HPDE6-E6E7 (cell line): ENCODE results near the gene SPATA2.

ENCODE experiments used
- DNase-seq: peaks from one replicate; pipeline ENCODE4 v3.0.0; 2011; ENCODE audit warnings: missing footprints; ENCODE audit errors: extremely low spot score

Gene SPATA2

DNA sequence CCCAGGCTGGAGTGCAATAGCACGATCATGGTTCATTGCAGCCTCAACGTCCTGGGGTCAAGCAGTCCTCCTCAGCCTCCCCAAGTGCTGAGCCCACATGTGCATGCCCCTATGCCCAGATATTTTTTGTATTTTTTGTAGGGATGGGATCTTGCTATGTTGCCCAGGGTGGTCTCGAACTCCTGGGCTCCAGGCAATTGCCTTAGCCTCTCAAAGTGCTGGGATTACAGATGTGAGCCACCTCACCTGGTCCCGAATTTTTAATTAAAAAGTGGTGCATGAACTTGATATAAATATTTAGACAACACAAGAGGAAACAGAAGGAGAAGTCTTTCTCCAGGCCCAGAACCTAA lies 13.8 kb upstream of the SPATA2 start:
- no peak for DNase-seq

DNA sequence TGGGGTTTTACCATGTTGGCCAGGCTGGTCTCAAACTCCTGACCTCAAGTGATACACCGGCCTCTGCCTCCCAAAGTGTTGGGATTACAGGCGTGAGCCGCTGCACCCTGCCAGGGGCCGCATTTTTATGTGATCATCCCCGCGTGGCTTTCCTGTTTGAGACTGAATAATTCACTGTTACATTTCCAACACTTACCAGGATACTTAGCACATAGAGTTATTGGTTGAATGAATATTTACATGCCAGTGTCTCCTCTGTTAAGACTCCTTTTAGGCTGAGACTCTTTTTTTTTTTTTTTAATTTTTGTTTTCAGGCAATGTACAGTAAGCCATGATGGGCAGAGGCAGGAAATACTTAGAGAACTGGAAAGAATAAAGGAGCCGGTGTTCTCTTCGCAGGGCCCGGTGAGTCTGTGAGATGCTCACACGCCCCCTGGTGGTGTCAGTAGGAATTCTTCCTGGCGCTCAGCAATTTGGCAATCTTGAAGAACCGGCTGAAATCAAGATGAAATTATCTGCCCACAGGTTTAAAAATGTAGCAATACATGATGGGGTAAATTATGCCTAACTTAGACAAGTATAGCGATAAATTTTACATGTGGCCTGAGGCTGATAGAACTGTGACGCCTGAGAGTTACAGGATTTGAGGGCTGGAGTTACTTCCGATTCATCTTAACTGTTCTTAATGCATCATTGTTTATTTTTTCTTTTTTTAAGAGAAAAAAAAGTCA lies 13.2 kb upstream of the SPATA2 start:
- peak; percentile 96 for DNase-seq

DNA sequence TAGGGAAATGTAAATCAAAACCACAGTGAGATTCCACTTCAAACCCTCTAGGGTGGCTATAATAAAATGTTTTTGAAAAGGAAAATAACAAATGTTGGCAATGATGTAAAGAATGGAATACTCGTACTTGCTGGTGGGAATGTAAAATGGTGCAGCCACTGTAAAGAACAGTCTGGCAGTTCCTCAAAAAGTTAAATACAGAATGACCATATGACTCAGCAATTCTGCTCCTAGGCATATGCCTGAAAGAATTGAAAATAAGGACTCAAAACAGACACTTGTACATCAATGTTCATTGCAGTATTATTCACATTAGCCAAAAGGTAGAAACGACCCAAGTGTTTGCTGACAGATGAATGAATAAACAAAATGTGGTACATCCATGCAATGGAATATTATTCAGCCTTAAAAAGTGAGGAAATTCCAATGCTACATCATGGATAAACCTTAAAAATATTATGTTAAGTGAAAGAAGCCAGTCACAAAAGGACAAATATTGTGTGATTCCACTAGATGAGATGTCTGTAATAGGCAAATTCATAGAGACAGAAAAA lies 10.6 kb upstream of the SPATA2 start:
- no peak for DNase-seq

GRCh38 chr20:49924247-49924646 lies 8.9 kb upstream of the SPATA2 start:
- no peak for DNase-seq

DNA sequence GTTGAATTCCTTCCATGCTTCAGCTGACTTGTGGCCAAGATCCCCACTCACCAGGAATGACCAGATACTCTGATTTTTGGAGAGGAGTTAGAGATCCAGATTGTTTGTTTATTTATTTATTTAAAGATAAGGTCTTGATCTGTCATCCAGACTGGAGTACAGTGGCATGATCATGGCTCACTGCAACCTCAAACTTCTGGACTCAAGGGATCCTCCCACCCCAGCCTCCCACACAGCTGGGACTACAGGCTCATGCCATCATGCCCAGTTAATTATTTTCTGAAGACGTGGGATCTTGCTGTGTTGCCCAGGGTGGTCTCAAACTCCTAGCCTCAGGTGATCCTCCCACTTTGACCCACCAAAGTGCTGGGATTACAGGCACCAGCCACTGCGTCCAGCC lies 4.1 kb upstream of the SPATA2 start:
- no peak for DNase-seq

GRCh38 chr20:49919009-49919408 lies 3.7 kb upstream of the SPATA2 start:
- no peak for DNase-seq

- no peak for DNase-seq
These were observed 3.1 kb upstream of the SPATA2 start for GRCh38 chr20:49918446-49918845.

GRCh38 chr20:49916146-49917002 lies 1.0 kb upstream of the SPATA2 start:
- peak; percentile 97 for DNase-seq

GRCh38 chr20:49915118-49915379 lies 280 bp downstream of the SPATA2 start:
- no peak for DNase-seq

DNA sequence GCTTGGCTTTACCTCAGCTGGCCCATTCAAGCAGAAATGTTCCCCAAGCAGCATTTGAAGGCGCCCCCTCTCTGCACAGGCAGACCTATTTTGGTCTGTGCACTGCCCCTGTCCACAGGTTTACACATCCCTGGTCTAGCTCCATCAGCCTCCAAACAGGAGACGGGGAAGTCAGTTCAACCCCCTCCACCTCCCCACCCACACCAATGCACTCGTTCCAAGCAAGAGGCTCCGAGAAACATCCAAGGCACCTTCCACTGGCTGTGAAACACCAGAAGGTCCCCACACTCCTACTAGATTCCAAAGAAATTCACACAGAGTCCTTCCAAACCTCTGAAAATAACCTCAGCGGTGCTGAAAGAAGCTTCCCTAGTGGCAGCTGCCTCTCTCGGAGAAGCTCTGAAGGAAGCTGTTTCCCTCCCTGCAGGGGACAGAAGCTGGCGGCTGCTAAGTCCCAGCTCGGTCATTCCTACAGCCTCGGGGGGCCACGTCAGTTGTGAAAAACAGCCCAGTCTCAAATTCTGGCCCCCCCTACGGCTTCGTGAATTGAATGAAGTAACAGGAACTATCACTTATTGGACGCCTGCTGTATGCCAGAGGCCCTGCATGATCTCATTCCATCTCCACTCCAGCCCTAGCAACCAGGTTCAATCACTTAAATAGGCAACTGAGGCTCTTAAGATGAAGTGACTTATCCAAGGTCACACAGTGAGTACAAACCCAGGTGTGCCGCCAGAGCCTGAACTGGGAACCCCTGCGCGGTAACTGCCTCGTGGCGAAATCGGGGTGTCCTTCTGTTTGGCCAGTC lies 815 bp downstream of the SPATA2 start:
- DNase-seq: no peak

- no peak for DNase-seq
These were observed 1.8 kb downstream of the SPATA2 start for GRCh38 chr20:49913399-49914047.

DNA sequence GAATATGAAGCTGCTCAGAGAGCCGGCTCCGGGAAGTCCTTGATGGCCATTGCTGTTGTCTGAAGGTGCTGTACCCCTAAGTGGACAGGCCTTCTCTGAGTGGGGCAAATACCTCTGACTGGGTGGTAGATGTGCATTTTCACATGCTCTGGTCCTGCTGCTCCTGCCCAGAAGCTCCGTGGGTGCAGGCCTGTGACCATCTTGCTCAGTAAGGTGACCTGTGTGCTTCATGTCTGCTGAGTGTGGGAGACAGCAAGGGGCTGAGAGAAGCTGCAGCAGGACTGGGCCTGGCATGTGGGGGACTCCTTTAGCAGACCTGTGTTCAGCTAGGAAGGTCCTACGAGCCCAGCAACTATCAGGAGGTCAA lies 5.0 kb downstream of the SPATA2 start:
- no peak for DNase-seq

DNA sequence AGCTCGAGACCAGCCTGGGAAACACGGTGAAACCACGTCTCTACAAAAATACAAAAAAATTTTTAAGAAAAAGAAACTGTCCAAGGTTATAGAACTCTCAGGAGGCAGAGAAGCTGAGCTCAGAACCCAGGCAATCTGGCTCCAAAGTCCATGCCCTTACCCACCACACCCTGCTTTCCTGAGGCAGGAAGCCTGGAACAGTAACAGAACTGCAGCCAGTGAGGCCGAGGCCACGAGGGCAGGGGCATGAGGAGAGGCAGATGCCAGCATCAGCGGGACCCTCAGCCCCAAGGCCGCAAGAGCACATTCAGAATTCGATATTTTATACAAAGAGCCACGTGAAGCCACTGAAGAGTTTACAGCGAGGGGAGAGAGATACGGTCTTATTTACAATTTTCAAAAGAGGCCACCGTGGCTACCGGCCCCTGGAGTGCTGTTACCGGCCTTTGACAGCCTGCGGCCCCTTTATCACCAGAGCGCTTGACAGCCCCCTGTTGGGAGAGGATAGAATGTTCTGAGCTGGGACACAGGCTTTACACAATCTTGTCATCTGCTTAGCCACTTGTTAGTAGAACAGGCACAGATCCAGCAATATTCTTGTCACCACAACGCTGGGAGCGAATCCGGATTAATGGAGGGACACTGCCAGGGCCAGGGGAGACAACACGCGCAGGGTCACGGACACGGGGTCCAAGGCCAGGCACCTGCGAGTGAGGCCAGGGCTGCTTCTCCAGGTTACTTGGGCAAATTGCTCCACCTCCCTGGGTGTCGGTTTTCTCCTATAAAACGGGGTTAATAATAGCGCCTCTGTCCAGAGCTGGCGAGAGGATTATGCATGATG lies 5.6 kb downstream of the SPATA2 start:
- DNase-seq: no peak

- DNase-seq: no peak
These were observed 7.1 kb downstream of the SPATA2 start for GRCh38 chr20:49908258-49908565.

DNA sequence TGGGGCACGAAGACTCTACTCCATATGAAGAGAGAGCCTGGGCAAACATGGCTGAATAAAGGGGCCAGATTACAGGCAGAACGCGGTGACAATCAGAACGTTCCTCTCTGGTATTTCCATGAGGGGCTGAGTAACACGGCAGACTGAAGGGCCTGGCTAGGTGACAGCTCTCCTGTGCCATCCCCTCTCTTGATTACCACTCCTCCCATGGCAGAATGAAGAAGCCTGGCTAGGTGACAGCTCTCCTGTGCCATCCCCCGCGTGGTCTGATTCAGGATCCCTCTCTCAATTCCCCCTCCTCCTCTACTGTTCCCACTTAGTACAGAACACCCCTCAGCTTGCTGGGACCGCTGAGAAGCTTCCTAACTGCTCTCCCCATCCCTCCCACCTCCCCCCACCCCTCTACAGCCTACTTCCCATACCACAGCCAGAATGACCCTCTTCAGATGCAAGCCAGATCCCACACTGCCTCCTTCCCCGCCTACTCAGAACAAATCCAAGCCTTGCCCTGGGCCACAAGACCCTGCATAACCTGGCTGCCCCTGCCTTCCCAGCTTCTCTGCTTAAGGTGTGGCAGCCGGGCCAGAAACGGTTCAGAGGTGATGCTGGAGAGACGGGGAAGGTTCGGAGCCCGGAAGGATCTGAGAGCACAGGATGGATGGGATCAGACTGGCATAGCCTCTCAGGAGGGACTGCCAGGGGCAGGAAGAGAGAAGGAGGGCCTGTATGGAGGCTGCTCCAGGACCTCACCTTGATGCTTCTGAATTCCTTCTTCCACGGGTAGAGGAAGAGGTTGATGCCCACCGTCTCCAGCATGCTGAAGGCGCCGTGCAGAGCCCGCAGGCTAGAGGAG lies 7.7 kb downstream of the SPATA2 start:
- DNase-seq: no peak

DNA sequence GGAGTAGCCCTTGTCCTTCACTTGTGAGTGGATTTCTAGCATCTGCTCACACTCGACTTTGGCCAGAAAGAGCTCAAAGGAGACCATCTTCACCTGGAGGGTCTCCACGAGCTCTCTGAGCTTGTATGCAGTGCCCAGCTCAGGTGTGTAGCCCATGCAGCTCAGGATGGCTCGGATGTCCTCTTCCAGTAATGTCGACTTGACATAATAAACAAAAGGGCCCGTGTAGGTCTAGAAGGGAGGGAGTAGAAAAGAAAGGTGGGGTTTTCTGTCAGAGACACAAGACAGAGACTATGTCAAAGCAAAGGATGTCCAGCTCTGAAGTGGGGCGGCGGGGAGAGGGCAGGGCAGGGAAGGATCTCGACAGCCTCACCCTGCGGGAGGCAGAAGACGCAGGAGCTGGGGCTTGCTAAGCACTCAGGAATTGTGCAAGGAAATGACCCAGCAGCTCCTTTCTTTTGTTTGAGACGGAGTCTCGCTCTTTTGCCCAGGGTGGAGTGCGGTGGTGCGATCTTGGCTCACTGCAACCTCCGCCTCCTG lies 8.6 kb downstream of the SPATA2 start:
- DNase-seq: no peak

- no peak for DNase-seq
These were observed 9.2 kb downstream of the SPATA2 start for GRCh38 chr20:49906101-49906604.

- no peak for DNase-seq
These were observed 9.8 kb downstream of the SPATA2 start for GRCh38 chr20:49905415-49906091.
